ENCODE measurements around the gene SPATA12. TPM values are rescaled to one million over a fixed set of nuclear protein-coding genes. Genes with fewer than 3 reads are reported as not detected.

The SPATA12 gene
- total RNA-seq, 1 donor from 2014 or later = not detected

DNA sequence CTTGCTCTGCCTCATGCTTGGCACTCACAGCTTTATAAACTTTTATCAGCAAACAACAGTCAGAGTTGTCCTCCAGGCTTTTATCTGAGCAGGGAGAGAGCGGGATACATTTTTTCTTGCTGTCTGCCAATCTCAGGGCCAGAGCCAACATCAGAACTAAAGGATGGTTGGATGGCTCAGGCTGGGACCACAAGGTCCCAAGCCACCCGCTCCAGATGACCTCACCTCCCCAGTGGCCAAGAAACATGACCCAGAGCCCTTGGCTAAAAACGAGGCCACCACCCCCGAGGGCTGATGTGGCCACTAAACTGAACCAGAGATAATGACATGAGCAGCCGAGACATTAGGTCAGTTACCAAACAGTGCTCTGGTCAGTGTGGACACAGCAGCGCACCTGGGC is 18.8 kb upstream of the SPATA12 start:
- H3K36me3 ChIP-seq = no peaks in the 10 kb centered on the region
- peaks cover 33% of the 10 kb centered on the region for H3K4me1 ChIP-seq
- peak overlapping the region; percentile 20 for H3K27ac ChIP-seq (replicated peaks)
- no peaks in the 10 kb centered on the region for H3K27me3 ChIP-seq (ENCODE audit: low read depth)
- TF ChIP-seq, protein P1, sequence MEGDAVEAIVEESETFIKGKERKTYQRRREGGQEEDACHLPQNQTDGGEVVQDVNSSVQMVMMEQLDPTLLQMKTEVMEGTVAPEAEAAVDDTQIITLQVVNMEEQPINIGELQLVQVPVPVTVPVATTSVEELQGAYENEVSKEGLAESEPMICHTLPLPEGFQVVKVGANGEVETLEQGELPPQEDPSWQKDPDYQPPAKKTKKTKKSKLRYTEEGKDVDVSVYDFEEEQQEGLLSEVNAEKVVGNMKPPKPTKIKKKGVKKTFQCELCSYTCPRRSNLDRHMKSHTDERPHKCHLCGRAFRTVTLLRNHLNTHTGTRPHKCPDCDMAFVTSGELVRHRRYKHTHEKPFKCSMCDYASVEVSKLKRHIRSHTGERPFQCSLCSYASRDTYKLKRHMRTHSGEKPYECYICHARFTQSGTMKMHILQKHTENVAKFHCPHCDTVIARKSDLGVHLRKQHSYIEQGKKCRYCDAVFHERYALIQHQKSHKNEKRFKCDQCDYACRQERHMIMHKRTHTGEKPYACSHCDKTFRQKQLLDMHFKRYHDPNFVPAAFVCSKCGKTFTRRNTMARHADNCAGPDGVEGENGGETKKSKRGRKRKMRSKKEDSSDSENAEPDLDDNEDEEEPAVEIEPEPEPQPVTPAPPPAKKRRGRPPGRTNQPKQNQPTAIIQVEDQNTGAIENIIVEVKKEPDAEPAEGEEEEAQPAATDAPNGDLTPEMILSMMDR (IDR thresholded peaks at IDR 0.05; ENCODE audit: borderline replicate concordance) = no peak
- no peaks in the 10 kb centered on the region for H3K9me3 ChIP-seq (replicated peaks)
- no peak for DNase-seq
- no peak overlapping the region for H3K4me3 ChIP-seq
- intact Hi-C loops (cut with micrococcal nuclease) = no loop called here

DNA sequence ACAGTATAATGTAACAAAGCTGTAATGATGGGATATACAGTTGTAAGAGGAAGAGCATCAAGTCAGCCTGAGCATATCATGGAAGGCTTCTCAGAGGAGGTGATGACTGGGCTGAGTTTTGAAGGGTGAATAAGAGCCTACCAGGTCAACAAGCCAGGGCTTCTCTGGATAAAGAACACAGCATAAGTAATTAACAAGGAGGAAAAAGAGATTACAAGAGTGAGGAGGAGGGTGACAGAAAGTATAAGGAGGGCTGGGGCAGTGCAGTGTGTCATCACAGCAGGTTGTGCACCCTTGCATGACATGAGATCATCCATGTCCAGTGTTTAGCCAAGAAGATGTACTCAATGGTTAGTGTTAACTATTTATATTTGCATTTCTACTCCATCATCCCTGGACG is 16.9 kb upstream of the SPATA12 start:
- H3K9me3 ChIP-seq (replicated peaks) = no peaks in the 10 kb centered on the region
- no peak for DNase-seq
- intact Hi-C loops (cut with micrococcal nuclease) = no loop called here
- H3K27ac ChIP-seq (replicated peaks) = no peak overlapping the region
- no peak overlapping the region for H3K4me3 ChIP-seq
- H3K36me3 ChIP-seq = no peaks in the 10 kb centered on the region
- TF ChIP-seq, protein P1 (IDR thresholded peaks at IDR 0.05; ENCODE audit: borderline replicate concordance) = no peak
- peaks cover 35% of the 10 kb centered on the region for H3K4me1 ChIP-seq
- no peaks in the 10 kb centered on the region for H3K27me3 ChIP-seq (ENCODE audit: low read depth)

DNA sequence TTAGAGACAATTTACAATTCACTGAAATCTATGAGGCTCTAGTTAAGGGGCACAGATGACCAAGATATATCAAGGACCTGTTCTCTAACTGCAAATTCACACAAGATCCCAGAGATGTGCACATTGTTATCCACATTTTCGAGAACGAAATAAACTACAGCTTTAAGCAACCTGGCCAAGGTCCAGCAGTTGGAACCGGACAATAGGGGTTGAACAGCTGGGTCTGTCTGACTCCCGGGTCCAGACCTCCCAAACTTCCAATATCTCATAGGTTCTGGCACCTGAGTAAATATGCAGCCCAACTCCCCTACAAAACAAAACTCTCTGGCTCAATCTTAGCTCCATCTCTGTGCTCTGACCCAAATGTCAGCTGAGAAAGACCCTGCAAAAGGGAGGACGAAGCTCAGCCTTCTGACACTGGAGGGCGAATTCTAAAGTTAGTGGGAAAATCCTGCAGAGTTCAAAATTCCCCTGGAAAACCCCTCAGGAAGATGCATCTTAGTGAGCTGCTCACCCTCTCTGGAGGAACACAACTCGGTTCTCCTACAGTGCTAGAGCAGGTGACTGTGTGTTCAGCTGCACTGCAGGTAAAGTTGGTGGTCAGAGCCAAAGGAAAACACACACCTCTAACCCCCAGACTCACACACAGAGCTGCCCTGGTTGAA is 14.2 kb upstream of the SPATA12 start:
- no peaks in the 10 kb centered on the region for H3K36me3 ChIP-seq
- no peak for DNase-seq
- TF ChIP-seq, protein P1 (IDR thresholded peaks at IDR 0.05; ENCODE audit: borderline replicate concordance) = no peak
- H3K4me3 ChIP-seq = no peak overlapping the region
- no peaks in the 10 kb centered on the region for H3K27me3 ChIP-seq (ENCODE audit: low read depth)
- intact Hi-C loops (cut with micrococcal nuclease) = no loop called here
- H3K27ac ChIP-seq (replicated peaks) = no peak overlapping the region
- peaks cover 34% of the 10 kb centered on the region for H3K4me1 ChIP-seq
- H3K9me3 ChIP-seq (replicated peaks) = no peaks in the 10 kb centered on the region

DNA sequence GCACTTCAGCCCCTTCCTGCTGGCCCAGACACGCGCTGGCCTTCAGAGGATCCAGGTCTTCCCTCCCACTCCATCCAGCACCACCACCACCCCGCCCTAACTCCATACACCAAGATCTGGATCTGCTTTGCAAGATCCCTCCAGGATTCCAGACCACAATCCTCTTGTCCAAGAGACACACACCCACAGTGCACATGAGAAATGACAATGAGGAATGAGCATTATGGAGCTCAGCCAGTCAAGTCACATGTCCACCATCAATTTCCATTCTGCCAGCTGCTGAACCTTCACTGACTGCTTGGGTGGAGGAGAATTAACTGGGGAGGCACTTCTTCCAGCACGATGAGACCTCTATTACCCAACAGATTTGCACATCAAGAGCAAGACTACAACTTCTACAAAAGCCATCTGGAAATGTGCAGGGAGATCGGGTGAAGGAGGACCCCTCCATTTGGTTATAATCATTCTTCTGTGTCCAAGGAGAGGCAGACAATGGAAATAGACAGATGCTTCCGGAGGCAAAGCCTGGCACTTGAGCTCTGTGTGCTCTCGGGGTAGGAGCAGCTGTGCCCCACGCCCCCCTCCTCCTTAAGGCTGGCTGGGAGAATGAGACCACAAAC is 12.3 kb upstream of the SPATA12 start:
- Histone ChIP-seq H3K27ac (replicated peaks) (peak overlapping the region; percentile 8), H3K9me3 (replicated peaks) (no peaks in the 10 kb centered on the region), H3K4me3 (no peak overlapping the region), H3K27me3 (ENCODE audit: low read depth) (no peaks in the 10 kb centered on the region), H3K4me1 (peaks cover 23% of the 10 kb centered on the region), H3K36me3 (no peaks in the 10 kb centered on the region)
- TF ChIP-seq, protein P1 (IDR thresholded peaks at IDR 0.05; ENCODE audit: borderline replicate concordance) = no peak
- no peak for DNase-seq
- intact Hi-C loops (cut with micrococcal nuclease) = no loop called here

DNA sequence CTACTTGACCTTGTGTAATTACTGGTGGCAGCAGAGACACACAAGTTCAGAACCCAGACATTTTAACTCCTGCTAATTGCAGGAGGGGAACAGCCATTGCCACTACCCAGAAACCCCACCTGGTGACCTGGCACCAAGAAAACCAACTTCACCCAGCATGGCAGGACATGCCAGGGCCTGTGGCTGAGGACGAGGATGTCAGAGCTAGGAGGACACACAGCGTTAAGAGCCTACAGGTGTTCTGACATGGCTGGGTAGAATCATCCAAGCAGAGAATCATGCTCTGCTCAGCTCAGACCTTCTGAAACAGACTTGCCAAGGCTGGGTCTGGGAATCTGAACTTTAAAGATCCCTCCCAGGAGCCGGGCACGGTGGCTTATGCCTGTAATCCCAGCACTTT is 11.7 kb upstream of the SPATA12 start:
- no peaks in the 10 kb centered on the region for H3K9me3 ChIP-seq (replicated peaks)
- no peak overlapping the region for H3K4me3 ChIP-seq
- H3K36me3 ChIP-seq = no peaks in the 10 kb centered on the region
- DNase-seq = no peak
- intact Hi-C loops (cut with micrococcal nuclease) = no loop called here
- no peaks in the 10 kb centered on the region for H3K27me3 ChIP-seq (ENCODE audit: low read depth)
- H3K27ac ChIP-seq (replicated peaks) = peak overlapping the region; percentile 8
- TF ChIP-seq, protein P1 (IDR thresholded peaks at IDR 0.05; ENCODE audit: borderline replicate concordance) = no peak
- peaks cover 23% of the 10 kb centered on the region for H3K4me1 ChIP-seq

All from left ventricle myocardium inferior (tissue), 1 donor.